Ishikawa (cell line): ENCODE data around the gene PCCA.

Source experiments
- CREB1 ChIP-seq: IDR thresholded peaks from 2 replicates; pipeline ENCODE4 v1.6.1; 2012; ENCODE audit warnings: low read depth
- EGR1 ChIP-seq: IDR thresholded peaks from 2 replicates; pipeline ENCODE4 v1.6.1; 2012
- FOXM1 ChIP-seq: IDR thresholded peaks from 2 replicates; pipeline ENCODE4 v1.6.1; 2012; ENCODE audit warnings: low read depth, borderline replicate concordance
- REST ChIP-seq: IDR thresholded peaks from 2 replicates; pipeline ENCODE4 v1.6.1; 2012; ENCODE audit warnings: low read depth, mild to moderate bottlenecking
- TAF1 ChIP-seq: IDR thresholded peaks from 2 replicates; pipeline ENCODE4 v1.6.1; 2012; ENCODE audit warnings: low read depth, mild to moderate bottlenecking
- ZBTB7A ChIP-seq: IDR thresholded peaks from 2 replicates; pipeline ENCODE4 v1.6.1; 2012; ENCODE audit warnings: low read depth

DNA sequence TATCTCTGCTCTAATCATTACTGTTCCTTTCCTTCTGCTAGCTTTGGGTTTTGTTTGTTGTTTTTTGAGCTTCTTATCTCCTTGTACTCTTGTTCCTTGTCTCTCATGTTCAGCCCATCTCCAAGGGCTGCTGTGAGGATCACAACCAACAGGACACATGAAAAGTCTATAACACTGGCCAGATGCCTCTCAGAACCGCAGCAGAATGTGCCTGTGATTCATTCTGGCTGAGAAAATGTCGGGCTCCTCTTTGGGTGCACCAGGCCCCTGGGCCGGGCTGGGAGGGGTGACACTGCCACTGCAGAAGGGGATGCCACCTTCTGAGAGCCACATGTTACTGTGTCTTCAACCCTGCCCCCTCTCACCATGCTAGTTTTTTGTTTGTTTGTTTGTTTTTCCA is 451.7 kb downstream of the PCCA start:
- TF ChIP-seq REST (no peak), ZBTB7A (no peak), FOXM1 (no peak), EGR1 (no peak), CREB1 (no peak), TAF1 (no peak)
